Measurements from ENCODE around the gene SNX25. TPM values are rescaled to one million over a fixed set of nuclear protein-coding genes. Genes with fewer than 3 reads are reported as not detected.
"Not testable (repeated sequence)": the region's sequence is repeated elsewhere in the genome, so short reads cannot be mapped to it uniquely, and the experiment has no call there.

The SNX25 gene
- total RNA-seq, 4 donors from 2014 or later = 13.3 to 39.3 (median 15.3) TPM

DNA sequence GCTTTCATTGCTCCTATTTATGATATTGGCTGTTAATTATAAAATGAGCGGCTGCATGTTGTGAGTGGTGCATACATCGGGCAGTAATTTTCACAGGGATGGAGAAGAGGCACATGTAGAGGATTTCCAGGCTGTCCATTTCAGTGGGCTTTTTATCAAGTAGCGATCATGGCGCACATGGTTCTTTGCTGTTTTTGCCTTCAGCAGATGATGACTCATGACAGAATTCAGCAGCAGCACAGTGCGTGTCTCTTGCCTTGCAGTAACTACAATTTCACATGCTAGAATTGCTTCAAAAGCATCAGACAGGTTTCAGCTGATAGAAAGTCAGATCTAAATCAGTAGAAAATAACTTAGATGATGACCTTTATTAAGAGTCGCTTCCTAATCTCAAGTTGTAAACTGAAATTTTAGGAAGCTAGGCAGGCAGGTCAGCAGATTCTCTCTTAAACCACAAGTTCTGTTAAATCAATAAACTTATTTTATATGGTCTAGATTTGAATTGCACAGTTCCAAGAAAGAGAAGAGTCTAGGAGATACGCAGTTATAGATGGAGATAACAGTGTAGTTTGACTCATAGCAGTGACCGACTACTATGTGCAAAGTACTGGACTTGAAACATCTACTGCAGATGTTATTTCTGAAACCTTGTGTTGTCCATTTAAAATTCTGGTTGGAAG lies 150.5 kb downstream of the SNX25 start:
- WGBS = 93% methylated on average over 8 of the region's 8 CpGs
- Histone ChIP-seq H3K9me3 (no peaks in the 10 kb centered on the region), H3K36me3 (no peaks in the 10 kb centered on the region), H3K4me3 (no peak overlapping the region), H3K4me1 (no peaks in the 10 kb centered on the region), H3K27me3 (no peaks in the 10 kb centered on the region), H3K27ac (no peak overlapping the region)
- no peak for DNase-seq (ENCODE audit: low spot score in 2 of 2)
- TF ChIP-seq, protein P1, sequence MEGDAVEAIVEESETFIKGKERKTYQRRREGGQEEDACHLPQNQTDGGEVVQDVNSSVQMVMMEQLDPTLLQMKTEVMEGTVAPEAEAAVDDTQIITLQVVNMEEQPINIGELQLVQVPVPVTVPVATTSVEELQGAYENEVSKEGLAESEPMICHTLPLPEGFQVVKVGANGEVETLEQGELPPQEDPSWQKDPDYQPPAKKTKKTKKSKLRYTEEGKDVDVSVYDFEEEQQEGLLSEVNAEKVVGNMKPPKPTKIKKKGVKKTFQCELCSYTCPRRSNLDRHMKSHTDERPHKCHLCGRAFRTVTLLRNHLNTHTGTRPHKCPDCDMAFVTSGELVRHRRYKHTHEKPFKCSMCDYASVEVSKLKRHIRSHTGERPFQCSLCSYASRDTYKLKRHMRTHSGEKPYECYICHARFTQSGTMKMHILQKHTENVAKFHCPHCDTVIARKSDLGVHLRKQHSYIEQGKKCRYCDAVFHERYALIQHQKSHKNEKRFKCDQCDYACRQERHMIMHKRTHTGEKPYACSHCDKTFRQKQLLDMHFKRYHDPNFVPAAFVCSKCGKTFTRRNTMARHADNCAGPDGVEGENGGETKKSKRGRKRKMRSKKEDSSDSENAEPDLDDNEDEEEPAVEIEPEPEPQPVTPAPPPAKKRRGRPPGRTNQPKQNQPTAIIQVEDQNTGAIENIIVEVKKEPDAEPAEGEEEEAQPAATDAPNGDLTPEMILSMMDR (IDR thresholded peaks at IDR 0.05) = no peak
- TF ChIP-seq POLR2AphosphoS5 (IDR thresholded peaks at IDR 0.05) = no peak
- no peak for TF ChIP-seq POLR2A (IDR thresholded peaks at IDR 0.05)
- no peak for TF ChIP-seq EP300 (IDR thresholded peaks at IDR 0.05)

DNA sequence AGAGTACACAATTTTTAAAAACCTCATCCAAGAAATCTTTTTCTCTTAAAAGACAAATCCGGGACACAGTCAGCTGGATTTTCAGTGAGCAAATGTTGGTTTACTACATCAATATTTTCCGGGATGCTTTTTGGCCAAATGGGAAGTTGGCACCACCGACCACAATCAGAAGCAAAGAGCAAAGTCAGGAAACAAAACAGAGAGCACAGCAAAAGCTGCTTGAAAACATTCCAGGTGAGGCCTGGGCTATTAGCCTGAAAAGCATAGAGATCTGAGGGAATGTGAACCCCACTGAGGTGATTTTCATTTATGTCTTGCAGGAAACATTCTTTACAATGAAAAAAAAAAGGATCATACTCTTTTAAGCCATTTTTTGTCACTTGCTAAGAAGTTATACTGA lies 152.5 kb downstream of the SNX25 start:
- no peak for DNase-seq (ENCODE audit: low spot score in 2 of 2)
- no peaks in the 10 kb centered on the region for H3K36me3 ChIP-seq
- no peaks in the 10 kb centered on the region for H3K27me3 ChIP-seq
- no peaks in the 10 kb centered on the region for H3K9me3 ChIP-seq
- WGBS = 76% methylated on average over 3 of the region's 3 CpGs
- TF ChIP-seq, protein P1 (IDR thresholded peaks at IDR 0.05) = no peak
- no peak for TF ChIP-seq EP300 (IDR thresholded peaks at IDR 0.05)
- TF ChIP-seq POLR2AphosphoS5 (IDR thresholded peaks at IDR 0.05) = no peak
- no peak for TF ChIP-seq POLR2A (IDR thresholded peaks at IDR 0.05)
- no peak overlapping the region for H3K27ac ChIP-seq
- no peak overlapping the region for H3K4me3 ChIP-seq
- H3K4me1 ChIP-seq = no peaks in the 10 kb centered on the region

DNA sequence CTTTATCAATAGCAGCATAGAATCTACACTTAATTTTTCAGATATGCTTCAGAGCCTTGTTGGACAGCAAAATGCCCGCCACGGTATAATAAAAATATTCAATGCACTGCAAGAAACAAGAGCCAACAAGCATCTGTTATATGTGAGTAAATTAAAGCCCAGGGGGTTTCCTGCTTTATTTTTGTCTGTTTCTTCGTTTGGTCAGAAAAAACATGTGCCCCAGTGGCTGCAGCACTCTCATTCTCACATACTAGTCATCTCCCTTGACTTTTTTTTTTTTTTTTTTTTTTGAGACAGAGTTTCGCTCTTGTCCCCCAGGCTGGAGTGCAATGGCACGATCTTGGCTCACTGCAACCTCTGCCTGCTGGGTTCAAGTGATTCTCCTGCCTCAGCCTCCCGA lies 153.2 kb downstream of the SNX25 start:
- not testable (repeated sequence) for H3K9me3 ChIP-seq; H3K36me3 ChIP-seq; DNase-seq (ENCODE audit: low spot score in 2 of 2); H3K4me3 ChIP-seq; H3K27me3 ChIP-seq; H3K27ac ChIP-seq; H3K4me1 ChIP-seq
- WGBS = 81% methylated on average over 6 of the region's 6 CpGs

DNA sequence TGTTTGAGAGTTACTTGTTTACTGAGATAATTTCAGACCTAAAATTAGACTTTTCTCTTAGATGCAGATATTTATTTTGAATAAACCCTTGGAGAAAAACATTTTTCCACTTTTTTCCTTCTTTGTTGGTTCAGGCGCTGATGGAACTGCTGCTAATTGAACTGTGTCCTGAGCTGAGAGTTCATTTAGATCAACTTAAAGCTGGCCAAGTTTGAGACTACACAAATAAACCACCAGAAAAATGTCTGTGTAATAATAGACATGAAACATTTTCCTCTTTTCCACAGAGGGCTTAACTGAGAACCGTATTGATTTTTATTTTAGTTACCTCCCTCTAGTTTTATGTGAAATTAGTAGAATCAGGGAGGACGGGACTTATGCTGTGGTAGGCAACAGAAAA lies 153.9 kb downstream of the SNX25 start:
- no peak overlapping the region for H3K27ac ChIP-seq

DNA sequence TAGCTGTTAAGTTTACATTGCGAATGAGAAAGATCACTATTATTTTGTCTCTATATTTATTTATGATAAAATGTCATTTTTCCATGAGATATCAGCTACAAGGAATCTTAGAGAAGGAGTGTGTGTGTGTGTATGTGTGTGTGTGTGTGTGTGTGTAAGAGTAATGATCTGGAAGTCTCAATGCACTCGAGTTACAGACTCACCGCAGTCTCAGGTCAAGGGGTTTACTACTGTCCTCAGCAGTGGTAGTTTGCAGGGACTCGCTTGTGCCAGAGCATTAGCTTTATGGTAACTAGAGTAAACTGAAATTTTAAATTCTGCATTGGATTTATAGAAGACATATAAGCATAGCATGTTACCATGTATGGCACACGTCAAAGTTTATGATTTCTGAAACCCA lies 155.5 kb downstream of the SNX25 start:
- TF ChIP-seq EP300 (IDR thresholded peaks at IDR 0.05) (no peak), POLR2A (IDR thresholded peaks at IDR 0.05) (no peak), POLR2AphosphoS5 (IDR thresholded peaks at IDR 0.05) (no peak)
- TF ChIP-seq, protein P1 (IDR thresholded peaks at IDR 0.05) = no peak
- no peaks in the 10 kb centered on the region for H3K4me1 ChIP-seq
- no peak for DNase-seq (ENCODE audit: low spot score in 2 of 2)
- 95% methylated on average over 5 of the region's 5 CpGs for WGBS
- H3K9me3 ChIP-seq = no peaks in the 10 kb centered on the region
- H3K4me3 ChIP-seq = no peak overlapping the region
- H3K36me3 ChIP-seq = peaks cover 4% of the 10 kb centered on the region
- no peak overlapping the region for H3K27ac ChIP-seq
- H3K27me3 ChIP-seq = no peaks in the 10 kb centered on the region

More for the DNA sequence above, 153.9 kb downstream of the SNX25 start:
- WGBS = 92% methylated on average over 3 of the region's 3 CpGs
- no peaks in the 10 kb centered on the region for H3K9me3 ChIP-seq
- peaks cover 4% of the 10 kb centered on the region for H3K36me3 ChIP-seq
- DNase-seq (ENCODE audit: low spot score in 2 of 2) = no peak
- TF ChIP-seq POLR2AphosphoS5 (IDR thresholded peaks at IDR 0.05) (no peak), POLR2A (IDR thresholded peaks at IDR 0.05) (no peak), EP300 (IDR thresholded peaks at IDR 0.05) (no peak)
- TF ChIP-seq, protein P1 (IDR thresholded peaks at IDR 0.05) = no peak
- H3K4me1 ChIP-seq = no peaks in the 10 kb centered on the region
- no peak overlapping the region for H3K4me3 ChIP-seq
- H3K27me3 ChIP-seq = no peaks in the 10 kb centered on the region

DNA sequence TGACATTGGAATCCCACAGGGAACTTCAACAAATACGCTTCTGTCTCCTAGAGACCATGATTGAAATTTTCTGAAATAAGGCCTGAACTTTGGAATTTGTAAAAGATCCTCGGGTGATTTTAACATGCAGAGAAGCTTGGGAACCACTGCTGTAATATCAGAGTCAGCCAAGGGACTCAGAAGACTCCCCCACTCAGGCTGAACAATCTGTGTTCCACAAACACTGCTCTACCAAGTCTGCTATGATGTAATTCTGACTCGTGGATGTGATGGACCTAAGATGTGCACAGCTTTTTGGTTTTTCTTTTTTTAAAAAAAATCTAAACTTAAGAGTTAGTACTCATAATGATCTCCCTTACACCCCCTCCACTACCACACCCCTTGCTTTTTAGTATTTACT lies 160.3 kb downstream of the SNX25 start:
- no peaks in the 10 kb centered on the region for H3K4me1 ChIP-seq
- no peak for TF ChIP-seq POLR2AphosphoS5 (IDR thresholded peaks at IDR 0.05)
- no peak for TF ChIP-seq POLR2A (IDR thresholded peaks at IDR 0.05)
- TF ChIP-seq, protein P1 (IDR thresholded peaks at IDR 0.05) = no peak
- TF ChIP-seq EP300 (IDR thresholded peaks at IDR 0.05) = no peak
- peaks cover 11% of the 10 kb centered on the region for H3K36me3 ChIP-seq
- H3K27me3 ChIP-seq = no peaks in the 10 kb centered on the region
- H3K4me3 ChIP-seq = no peak overlapping the region
- 89% methylated on average over 3 of the region's 3 CpGs for WGBS
- H3K27ac ChIP-seq = no peak overlapping the region
- H3K9me3 ChIP-seq = no peaks in the 10 kb centered on the region
- DNase-seq (ENCODE audit: low spot score in 2 of 2) = no peak
